T-cell (primary cell): ENCODE data around the gene ENPEP. TPM values are rescaled to one million over a fixed set of nuclear protein-coding genes. Genes with fewer than 3 reads are reported as not detected.

ENCODE experiments used
- ATAC-seq, 4 experiments: fragments of 200-7000 bp in 3 of 4; fragments of 150-1000 bp in 1 of 4; cut with Tn5 transposase; replicated peaks in 1 of 4; 1 replicate in 3 of 4; 2 replicates in 1 of 4; pipeline ENCODE4 v1.10.0; 2021; ENCODE audit warnings: moderate library complexity in 3 of 4, mild to moderate bottlenecking in 2 of 4, moderate number of reproducible peaks in 1 of 4
- CTCF ChIA-PET, 2 donors: fragments of 300-600 bp; sonication (Branson Sonifier 250); formaldehyde crosslinking; loops; one replicate each; lab custom pipeline; 2022; ENCODE audit warnings: antibody characterized with exemption in 2 of 2; lab: Charles Lee
- POLR2A ChIA-PET, 2 donors: fragments of 300-600 bp; sonication (Branson Sonifier 250); formaldehyde crosslinking; loops; one replicate each; lab custom pipeline; 2022; ENCODE audit warnings: antibody characterized with exemption in 2 of 2; lab: Charles Lee
- DNase-seq, 35 experiments: peaks; one replicate each; pipeline versions ENCODE4 v3.0.0 to v3.0.0-alpha.2; 2013 to 2023
- H3K27ac ChIP-seq: one replicate; pipeline ENCODE4 v1.5.1; 2013; ENCODE audit warnings: low read length
- H3K27me3 ChIP-seq, 2 experiments: replicated peaks in 1 of 2; 1 replicate in 1 of 2; 2 replicates in 1 of 2; pipeline versions ENCODE4 v1.6.1 to v1.7.0; 2013; ENCODE audit warnings: low read length in 1 of 2, mixed read lengths in 1 of 2; ENCODE audit not compliant: control insufficient read depth in 2 of 2, insufficient read depth in 2 of 2; ENCODE audit errors: extremely low read depth in 1 of 2
- H3K36me3 ChIP-seq, 2 donors: 1 replicate in 1 of 2; 2 replicates in 1 of 2; pipeline versions ENCODE4 v1.6.1 to v1.7.0; 2013; ENCODE audit warnings: low read length in 1 of 2; ENCODE audit not compliant: control insufficient read depth in 2 of 2, insufficient read depth in 1 of 2; ENCODE audit errors: extremely low read depth in 1 of 2
- H3K4me1 ChIP-seq, 2 experiments: 1 replicate in 1 of 2; 2 replicates in 1 of 2; pipeline versions ENCODE4 v1.6.1 to v1.7.0; 2013; ENCODE audit warnings: low read length in 2 of 2, mixed read lengths in 1 of 2; ENCODE audit not compliant: insufficient read depth in 2 of 2, control insufficient read depth in 1 of 2; ENCODE audit errors: extremely low read depth in 1 of 2
- H3K4me3 ChIP-seq, 2 donors: 1 replicate in 1 of 2; 2 replicates in 1 of 2; pipeline versions ENCODE4 v1.5.1 to v1.7.0; 2013; ENCODE audit warnings: mild to moderate bottlenecking in 2 of 2, low read length in 1 of 2, moderate library complexity in 1 of 2; ENCODE audit not compliant: control insufficient read depth in 1 of 2; ENCODE audit errors: extremely low read depth in 1 of 2
- H3K9me3 ChIP-seq: 2 replicates; pipeline ENCODE4 v1.7.0; 2013
- H3K27ac Mint-ChIP-seq, 2 donors: one replicate each; pipeline ENCODE4 v1.8.0; 2020 to 2021; ENCODE audit warnings: mild to moderate bottlenecking in 2 of 2, mixed read lengths in 2 of 2
- H3K27me3 Mint-ChIP-seq, 2 donors: one replicate each; pipeline ENCODE4 v1.8.0; 2021 to 2022; ENCODE audit warnings: mixed read lengths in 2 of 2
- H3K36me3 Mint-ChIP-seq: one replicate; pipeline ENCODE4 v1.8.0; 2021; ENCODE audit warnings: mixed read lengths
- H3K4me1 Mint-ChIP-seq, 3 donors: one replicate each; pipeline ENCODE4 v1.8.0; 2020 to 2022; ENCODE audit warnings: mixed read lengths in 3 of 3, mild to moderate bottlenecking in 1 of 3
- H3K4me3 Mint-ChIP-seq, 3 donors: one replicate each; pipeline ENCODE4 v1.8.0; 2020 to 2022; ENCODE audit warnings: mild to moderate bottlenecking in 3 of 3, mixed read lengths in 3 of 3, moderate library complexity in 3 of 3
- H3K9me3 Mint-ChIP-seq, 3 donors: one replicate each; pipeline ENCODE4 v1.8.0; 2020 to 2022; ENCODE audit warnings: mixed read lengths in 3 of 3
- WGBS: methylation state at CpG from one replicate; pipeline ENCODE4 v1.1.5; 2013; ENCODE audit warnings: missing lambda C conversion rate; ENCODE audit not compliant: insufficient coverage; 5-methylcytosine and 5-hydroxymethylcytosine counted together
- total RNA-seq, 35 experiments: library from RNA in 6 of 35; stranded (reverse) in 6 of 35; fragments of 120-200 nt in 1 of 35; gene quantifications; one replicate each; pipeline versions ENCODE4 v1.2.1 to v1.2.4 and lab custom pipeline; 2013 to 2026

The ENPEP gene
- total RNA-seq, 5 donors from 2014 or later (not counting 1 experiment from before 2014, with no cell fraction given), result not detected

DNA sequence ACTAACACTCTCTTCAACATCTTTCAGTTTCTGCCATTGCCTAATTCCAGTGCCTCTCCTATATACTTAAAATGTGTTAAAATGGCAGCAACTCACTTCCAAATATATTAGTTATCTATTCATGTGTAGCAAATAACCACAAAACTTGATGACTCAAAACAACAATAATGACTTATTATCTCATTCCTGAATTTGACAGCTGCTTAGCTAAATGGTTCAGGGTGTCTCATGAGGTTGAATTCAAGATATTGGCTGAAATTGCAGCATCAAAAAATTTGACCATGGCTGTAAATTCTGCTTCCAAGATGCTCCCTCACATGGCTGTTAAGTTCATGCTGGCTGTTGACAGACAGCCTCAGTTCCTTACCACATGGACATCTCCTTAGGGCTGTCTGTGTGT lies 121.6 kb downstream of the ENPEP start:
- DNase-seq (no peak), ATAC-seq (no peak)
- Histone ChIP-seq H3K9me3 (no peaks in the 10 kb centered on the region), H3K27ac (no peak overlapping the region), H3K27me3 (peaks cover 0 to 2% of the 10 kb centered on the region in 2 experiments), H3K36me3 (no peaks in the 10 kb centered on the region), H3K4me1 (no peaks in the 10 kb centered on the region), H3K4me3 (no peak overlapping the region)
- Mint-ChIP-seq H3K27ac (no peak overlapping the region), H3K36me3 (no peaks in the 10 kb centered on the region), H3K9me3 (peaks cover 9 to 16% (median 16%) of the 10 kb centered on the region in 3 donors), H3K4me3 (no peak overlapping the region), H3K4me1 (no peaks in the 10 kb centered on the region), H3K27me3 (peaks cover 12 to 21% of the 10 kb centered on the region in 2 donors)
- CTCF ChIA-PET, result interaction anchor here in 1 of 2 donors (0.6 kb wide), 1 partner anchor 353 kb away, joined by 6 read pairs; no protein-coding TSS in a partner anchor
- POLR2A ChIA-PET, result no interaction called here

- Mint-ChIP-seq H3K4me1 (no peaks in the 10 kb centered on the region), H3K4me3 (no peak overlapping the region), H3K9me3 (peaks cover 3 to 9% (median 6%) of the 10 kb centered on the region in 3 donors), H3K27me3 (peaks cover 18 to 34% of the 10 kb centered on the region in 2 donors), H3K27ac (no peak overlapping the region), H3K36me3 (no peaks in the 10 kb centered on the region)
- peaks cover 0 to 6% of the 10 kb centered on the region in 2 experiments for H3K27me3 ChIP-seq
- H3K9me3 ChIP-seq, result no peaks in the 10 kb centered on the region
- no peaks in the 10 kb centered on the region for H3K4me1 ChIP-seq
- CTCF ChIA-PET, result no interaction called here
- no peak for DNase-seq
- no peaks in the 10 kb centered on the region for H3K36me3 ChIP-seq
- no peak for ATAC-seq
- POLR2A ChIA-PET, result no interaction called here
- H3K27ac ChIP-seq, result no peak overlapping the region
- 100% methylated on average over 2 of the region's 2 CpGs for WGBS
- no peak overlapping the region for H3K4me3 ChIP-seq
Measured at GRCh38 chr4:110602061-110602460, 126.1 kb downstream of the ENPEP start.

DNA sequence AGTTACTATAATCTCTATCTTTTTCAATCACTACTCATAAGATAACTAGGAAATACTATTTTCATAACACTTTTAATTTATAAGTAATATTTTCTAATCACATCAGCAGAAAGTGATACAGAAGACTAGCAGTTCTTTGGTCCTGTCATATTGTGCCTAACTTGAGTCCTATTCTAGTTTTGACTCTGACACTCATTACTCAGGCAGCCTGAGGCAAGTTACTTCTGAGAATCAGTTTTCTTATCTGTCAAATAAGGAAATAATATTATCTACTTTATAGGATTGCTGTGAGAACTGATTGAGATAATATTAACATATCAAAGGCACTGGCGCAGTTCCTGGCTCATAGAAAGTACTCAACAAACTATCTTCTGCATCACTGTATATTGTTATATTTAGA lies 129.1 kb downstream of the ENPEP start:
- Histone ChIP-seq H3K27ac (no peak overlapping the region), H3K9me3 (no peaks in the 10 kb centered on the region), H3K36me3 (no peaks in the 10 kb centered on the region), H3K27me3 (peaks cover 8 to 17% of the 10 kb centered on the region in 2 experiments), H3K4me1 (no peaks in the 10 kb centered on the region), H3K4me3 (no peak overlapping the region)
- DNase-seq (no peak), ATAC-seq (no peak)
- Mint-ChIP-seq H3K4me3 (no peak overlapping the region), H3K4me1 (no peaks in the 10 kb centered on the region), H3K9me3 (peaks cover 0 to 4% (median 0%) of the 10 kb centered on the region in 3 donors), H3K27ac (no peak overlapping the region), H3K27me3 (peaks cover 33 to 47% of the 10 kb centered on the region in 2 donors), H3K36me3 (no peaks in the 10 kb centered on the region)
- POLR2A ChIA-PET, result no interaction called here
- CTCF ChIA-PET, result no interaction called here
- WGBS, result no CpG with 5 or more reads among the region's 1 CpG

GRCh38 chr4:110609044-110609750 lies 133.2 kb downstream of the ENPEP start:
- POLR2A ChIA-PET, result no interaction called here
- Mint-ChIP-seq H3K9me3 (no peaks in the 10 kb centered on the region), H3K4me1 (peaks cover 0 to 7% (median 5%) of the 10 kb centered on the region in 3 donors), H3K27ac (no peak overlapping the region), H3K36me3 (no peaks in the 10 kb centered on the region), H3K27me3 (peaks cover 39 to 52% of the 10 kb centered on the region in 2 donors), H3K4me3 (no peak overlapping the region)
- Histone ChIP-seq H3K27ac (no peak overlapping the region), H3K36me3 (no peaks in the 10 kb centered on the region), H3K9me3 (no peaks in the 10 kb centered on the region), H3K27me3 (peaks cover 27 to 41% of the 10 kb centered on the region in 2 experiments), H3K4me3 (no peak overlapping the region), H3K4me1 (peaks cover 0 to 6% of the 10 kb centered on the region in 2 experiments)
- CTCF ChIA-PET, result no interaction called here
- ATAC-seq (no peak), DNase-seq (no peak)
- WGBS, result no CpG with 5 or more reads among the region's 6 CpGs

GRCh38 chr4:110610620-110610939 lies 134.6 kb downstream of the ENPEP start:
- no peak overlapping the region for H3K27ac ChIP-seq
- H3K36me3 Mint-ChIP-seq, result no peaks in the 10 kb centered on the region
- H3K4me3 Mint-ChIP-seq, result no peak overlapping the region
- DNase-seq (no peak), ATAC-seq (no peak)
- no peaks in the 10 kb centered on the region for H3K9me3 Mint-ChIP-seq
- 14% methylated on average over 13 of the region's 20 CpGs for WGBS
- H3K4me1 ChIP-seq, result peaks cover 0 to 9% of the 10 kb centered on the region in 2 experiments
- H3K27ac Mint-ChIP-seq, result no peak overlapping the region
- H3K9me3 ChIP-seq, result no peaks in the 10 kb centered on the region
- H3K27me3 ChIP-seq, result peaks cover 27 to 54% of the 10 kb centered on the region in 2 experiments
- H3K4me3 ChIP-seq, result no peak overlapping the region
- H3K27me3 Mint-ChIP-seq, result peaks cover 47 to 63% of the 10 kb centered on the region in 2 donors
- ChIA-PET POLR2A (no interaction called here), CTCF (no interaction called here)
- H3K4me1 Mint-ChIP-seq, result peaks cover 3 to 7% (median 5%) of the 10 kb centered on the region in 3 donors
- H3K36me3 ChIP-seq, result no peaks in the 10 kb centered on the region

DNA sequence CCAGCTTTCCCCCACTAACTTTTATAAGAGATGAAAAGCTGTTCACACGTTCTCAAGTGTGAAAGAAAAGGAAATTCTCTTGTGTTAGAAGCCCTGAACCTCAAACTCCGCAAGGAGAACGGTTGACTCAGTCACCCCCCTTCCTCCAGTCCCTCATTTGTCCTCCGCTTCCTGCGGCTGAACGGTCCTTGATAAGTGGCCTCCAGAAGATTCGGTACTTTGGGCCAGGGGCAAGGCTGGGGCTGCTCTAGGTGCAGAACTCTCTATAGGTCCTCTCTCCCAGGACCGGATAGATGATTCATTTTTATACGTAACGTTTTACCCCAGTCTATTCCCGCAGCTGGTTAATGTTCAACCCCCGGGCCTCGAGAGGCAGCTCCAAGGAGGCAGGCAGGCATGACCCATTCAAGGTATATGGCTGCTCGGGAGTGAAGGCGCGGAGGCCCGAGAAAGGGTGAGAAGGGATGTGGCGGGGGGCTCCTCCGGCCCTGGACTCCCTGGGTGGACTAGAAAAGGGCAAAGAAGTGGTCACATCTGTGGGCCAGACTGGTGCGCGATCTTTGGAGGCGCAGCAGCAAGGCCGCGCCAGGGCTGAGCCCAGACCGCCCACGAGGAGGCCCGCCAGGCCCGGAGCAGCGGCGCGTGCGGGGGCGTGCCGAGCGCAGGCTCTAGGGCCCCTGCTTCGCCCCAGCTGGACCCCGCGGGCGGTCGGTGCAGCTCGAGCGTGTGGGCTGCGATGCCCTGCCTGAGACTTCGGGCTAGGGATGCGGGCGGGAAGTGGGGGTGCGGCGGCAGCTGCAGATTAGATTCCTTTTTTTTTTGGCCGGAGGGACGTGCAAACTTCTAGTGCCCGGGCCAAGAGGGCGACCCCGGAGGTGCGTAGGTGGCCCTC lies 135.2 kb downstream of the ENPEP start:
- peaks cover 0 to 12% of the 10 kb centered on the region in 2 experiments for H3K4me1 ChIP-seq
- no peak for ATAC-seq
- no peak for DNase-seq
- H3K27me3 ChIP-seq, result peaks cover 27 to 60% of the 10 kb centered on the region in 2 experiments
- H3K27ac ChIP-seq, result no peak overlapping the region
- no peak overlapping the region for H3K4me3 ChIP-seq
- Mint-ChIP-seq H3K4me3 (no peak overlapping the region), H3K9me3 (no peaks in the 10 kb centered on the region), H3K27me3 (peaks cover 54 to 69% of the 10 kb centered on the region in 2 donors), H3K4me1 (peaks cover 6 to 10% (median 9%) of the 10 kb centered on the region in 3 donors), H3K36me3 (no peaks in the 10 kb centered on the region), H3K27ac (no peak overlapping the region)
- no peaks in the 10 kb centered on the region for H3K9me3 ChIP-seq
- CTCF ChIA-PET, result interaction anchor here in 1 of 2 donors (0.6 kb wide), 1 partner anchor 13 kb away, joined by 3 read pairs; no protein-coding TSS in a partner anchor
- POLR2A ChIA-PET, result no interaction called here
- 9% methylated on average over 44 of the region's 54 CpGs for WGBS
- no peaks in the 10 kb centered on the region for H3K36me3 ChIP-seq
